ENCODE data around the gene JAK3. TPM values are rescaled to one million over a fixed set of nuclear protein-coding genes. Genes with fewer than 3 reads are reported as not detected.

Gene JAK3
- total RNA-seq, 2 experiments from 2014 or later, result 200 to 217 TPM

DNA sequence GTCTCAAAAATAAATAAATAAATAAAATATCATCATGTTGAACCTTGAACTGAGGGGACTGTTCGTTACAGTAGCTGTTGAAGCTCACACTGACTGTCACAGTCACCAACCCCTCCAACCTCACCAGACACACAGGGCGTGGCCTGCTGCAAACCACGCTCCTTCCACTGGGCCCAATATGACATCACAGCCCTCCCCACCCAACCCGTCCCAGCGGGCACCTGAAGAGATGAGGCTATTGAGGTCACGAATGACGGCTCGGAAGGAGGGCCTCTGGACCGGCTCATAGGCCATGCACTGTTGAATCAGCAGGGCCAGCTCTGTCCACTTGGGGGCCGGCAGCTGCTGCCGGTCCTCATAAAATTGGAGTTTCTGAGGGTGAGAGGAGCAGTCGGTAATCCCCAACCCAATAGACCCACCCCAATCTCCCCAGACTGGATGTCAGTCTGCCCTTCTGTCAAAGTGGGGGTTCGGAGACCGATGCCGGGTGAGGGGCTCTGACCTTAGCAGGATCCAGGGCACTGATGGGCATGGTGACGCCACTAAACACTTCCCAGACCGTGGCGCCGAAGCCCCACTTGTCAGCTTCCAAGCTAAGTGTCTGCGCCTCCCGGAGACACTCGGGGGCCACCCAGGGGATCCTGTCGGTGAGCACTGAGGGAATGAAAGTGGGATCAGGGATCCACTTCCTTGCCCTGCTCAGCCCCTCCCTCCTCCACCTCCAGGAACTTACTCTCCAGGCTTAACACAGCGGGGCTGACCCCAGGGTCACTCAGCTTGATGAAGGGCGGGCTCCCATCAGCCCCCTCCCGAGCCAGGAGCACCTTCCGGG is 13.2 kb downstream of the JAK3 start:
- POLR2A ChIA-PET, result interaction anchor here (0.9 to 2.0 kb wide), 5 partner anchors 9 to 32 kb away, joined by 3 to 6 read pairs (median 4); no protein-coding TSS in a partner anchor
- no peak overlapping the region for H3K27ac Mint-ChIP-seq

GRCh38 chr19:17832443-17833208 is 15.2 kb downstream of the JAK3 start:
- intact Hi-C loops (cut with micrococcal nuclease), result no loop called here
- ChIA-PET POLR2A (interaction anchor here (1.1 to 2.0 kb wide), 3 partner anchors 9 to 15 kb away, joined by 5 to 6 read pairs (median 5); partner anchors contain the start of gene JAK3), CTCF (interaction anchor here (1.4 kb wide), 1 partner anchor 23 kb away, joined by 5 read pairs; no protein-coding TSS in a partner anchor)
- Mint-ChIP-seq H3K9me3 (peaks cover 2% of the 10 kb centered on the region), H3K27me3 (no peaks in the 10 kb centered on the region), H3K4me1 (ENCODE audit: low read depth) (no peaks in the 10 kb centered on the region), H3K36me3 (peaks cover 70% of the 10 kb centered on the region), H3K4me3 (no peak overlapping the region), H3K27ac (no peak overlapping the region)
- no peak for DNase-seq

More for the DNA sequence above, 13.2 kb downstream of the JAK3 start:
- intact Hi-C loops (cut with micrococcal nuclease), result no loop called here
- DNase-seq, result no peak
- peaks cover 76% of the 10 kb centered on the region for H3K36me3 Mint-ChIP-seq
- peaks cover 3% of the 10 kb centered on the region for H3K4me1 Mint-ChIP-seq (ENCODE audit: low read depth)
- H3K4me3 Mint-ChIP-seq, result no peak overlapping the region
- no peaks in the 10 kb centered on the region for H3K27me3 Mint-ChIP-seq
- CTCF ChIA-PET, result no interaction called here
- peaks cover 2% of the 10 kb centered on the region for H3K9me3 Mint-ChIP-seq

- no peak overlapping the region for H3K27ac Mint-ChIP-seq
- CTCF ChIA-PET, result interaction anchor here (0.6 kb wide), 1 partner anchor 28 kb away, joined by 3 read pairs; the partner anchor contains the start of gene RPL18A
Measured at GRCh38 chr19:17831419-17831888, 16.3 kb downstream of the JAK3 start.

DNA sequence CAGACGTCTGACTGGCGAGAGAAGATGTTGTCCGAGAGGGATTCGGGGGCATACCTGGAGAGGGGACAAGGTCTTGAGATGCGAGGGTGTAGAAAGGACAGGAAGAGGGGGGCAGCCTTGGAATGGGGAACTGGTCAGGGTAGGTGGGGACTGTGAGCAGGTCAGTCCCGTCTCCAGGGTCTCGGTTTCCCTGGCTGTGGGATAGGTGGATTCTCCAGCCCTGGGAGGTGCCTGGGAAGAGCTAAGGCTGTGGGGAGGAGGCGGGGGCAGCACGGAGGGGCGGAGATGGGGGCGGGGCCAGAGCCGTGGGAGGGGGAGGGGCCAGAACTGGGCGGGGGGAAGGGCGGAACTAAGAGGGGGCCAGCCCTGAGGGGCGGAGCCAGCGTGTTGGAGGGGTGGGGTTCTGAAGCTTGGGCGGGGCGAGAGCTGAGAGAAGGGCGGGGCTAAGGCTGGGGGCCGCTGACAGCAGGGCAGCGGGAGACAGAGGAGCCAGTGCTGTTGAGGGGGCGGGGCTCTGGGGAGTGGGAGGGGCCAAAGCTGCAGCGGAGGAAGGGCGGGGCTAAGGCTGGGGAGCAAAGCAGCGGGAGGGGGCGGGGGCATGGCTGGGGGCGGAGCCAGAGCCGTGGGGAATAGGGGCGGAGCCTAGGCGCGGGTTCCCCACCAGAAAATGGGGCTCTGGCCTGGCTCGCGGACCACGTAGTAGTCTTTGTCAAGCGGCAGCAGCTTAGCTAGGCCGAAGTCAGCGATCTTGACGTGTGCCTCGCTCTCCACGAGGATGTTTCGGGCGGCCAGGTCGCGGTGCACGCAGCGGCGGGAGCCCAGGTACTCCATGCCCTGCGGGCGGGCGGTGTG is 17.0 kb downstream of the JAK3 start:
- CTCF ChIA-PET, result interaction anchor here (0.6 kb wide), 1 partner anchor 29 kb away, joined by 3 read pairs; the partner anchor contains the start of gene RPL18A
- Mint-ChIP-seq H3K4me3 (no peak overlapping the region), H3K36me3 (peaks cover 67% of the 10 kb centered on the region), H3K27ac (no peak overlapping the region), H3K27me3 (no peaks in the 10 kb centered on the region), H3K9me3 (peaks cover 2% of the 10 kb centered on the region), H3K4me1 (ENCODE audit: low read depth) (no peaks in the 10 kb centered on the region)
- POLR2A ChIA-PET, result interaction anchor here (1.0 to 1.1 kb wide), 3 partner anchors 17 to 29 kb away, joined by 3 to 4 read pairs (median 3); partner anchors contain the start of genes JAK3 and RPL18A
- DNase-seq, result peak; percentile 75
- intact Hi-C loops (cut with micrococcal nuclease), result no loop called here

More at GRCh38 chr19:17831419-17831888, 16.3 kb downstream of the JAK3 start:
- intact Hi-C loops (cut with micrococcal nuclease), result no loop called here
- Mint-ChIP-seq H3K4me3 (no peak overlapping the region), H3K36me3 (peaks cover 70% of the 10 kb centered on the region), H3K9me3 (peaks cover 2% of the 10 kb centered on the region), H3K4me1 (ENCODE audit: low read depth) (no peaks in the 10 kb centered on the region), H3K27me3 (no peaks in the 10 kb centered on the region)
- POLR2A ChIA-PET, result interaction anchor here (1.0 to 1.1 kb wide), 2 partner anchors 16 to 18 kb away, joined by 3 to 4 read pairs; partner anchors contain the start of gene JAK3
- DNase-seq, result no peak

DNA sequence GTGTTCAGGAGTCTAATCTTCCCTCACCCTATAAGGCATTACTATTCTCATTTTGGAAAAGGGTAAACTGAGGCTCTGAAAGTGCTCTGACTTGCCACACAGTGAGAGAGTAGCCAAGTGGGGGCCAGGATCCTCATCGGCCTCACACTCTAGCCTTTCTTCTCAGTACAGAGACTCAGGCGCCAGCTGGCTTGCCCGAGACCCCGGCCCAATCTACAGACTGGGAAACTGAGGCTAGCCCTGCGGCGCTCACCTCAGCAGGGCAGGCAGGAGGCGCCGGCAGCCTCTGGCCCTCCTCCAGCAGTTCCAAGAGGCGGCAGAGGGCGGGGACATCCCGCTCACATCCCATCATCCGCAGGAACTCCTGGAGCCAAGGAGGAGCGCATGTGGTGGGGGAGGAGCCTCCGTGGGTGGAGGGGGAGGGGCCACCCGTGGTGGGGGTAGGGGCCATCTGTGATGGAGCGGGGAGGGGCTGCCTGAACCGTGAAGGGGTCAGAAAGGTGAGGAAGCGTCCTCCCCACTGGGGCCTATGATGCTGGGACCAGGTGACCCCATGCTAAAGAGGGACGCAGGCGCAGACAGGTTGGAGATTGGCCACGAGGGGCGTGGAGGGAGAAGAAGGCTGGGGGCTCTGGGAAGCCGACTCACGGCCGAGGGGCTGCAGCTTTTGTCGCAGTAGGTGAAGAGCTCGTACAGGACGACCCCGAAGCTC is 17.8 kb downstream of the JAK3 start:
- CTCF ChIA-PET, result interaction anchor here (0.9 kb wide), 1 partner anchor 21 kb away, joined by 3 read pairs; no protein-coding TSS in a partner anchor
- no peak for DNase-seq
- H3K4me1 Mint-ChIP-seq (ENCODE audit: low read depth), result no peaks in the 10 kb centered on the region
- intact Hi-C loops (cut with micrococcal nuclease), result no loop called here
- H3K36me3 Mint-ChIP-seq, result peaks cover 64% of the 10 kb centered on the region
- no peak overlapping the region for H3K4me3 Mint-ChIP-seq
- POLR2A ChIA-PET, result interaction anchor here (1.0 to 1.1 kb wide), 2 partner anchors 18 to 29 kb away, joined by 3 to 4 read pairs; partner anchors contain the start of genes JAK3 and RPL18A
- no peaks in the 10 kb centered on the region for H3K27me3 Mint-ChIP-seq
- H3K27ac Mint-ChIP-seq, result no peak overlapping the region
- peaks cover 2% of the 10 kb centered on the region for H3K9me3 Mint-ChIP-seq

DNA sequence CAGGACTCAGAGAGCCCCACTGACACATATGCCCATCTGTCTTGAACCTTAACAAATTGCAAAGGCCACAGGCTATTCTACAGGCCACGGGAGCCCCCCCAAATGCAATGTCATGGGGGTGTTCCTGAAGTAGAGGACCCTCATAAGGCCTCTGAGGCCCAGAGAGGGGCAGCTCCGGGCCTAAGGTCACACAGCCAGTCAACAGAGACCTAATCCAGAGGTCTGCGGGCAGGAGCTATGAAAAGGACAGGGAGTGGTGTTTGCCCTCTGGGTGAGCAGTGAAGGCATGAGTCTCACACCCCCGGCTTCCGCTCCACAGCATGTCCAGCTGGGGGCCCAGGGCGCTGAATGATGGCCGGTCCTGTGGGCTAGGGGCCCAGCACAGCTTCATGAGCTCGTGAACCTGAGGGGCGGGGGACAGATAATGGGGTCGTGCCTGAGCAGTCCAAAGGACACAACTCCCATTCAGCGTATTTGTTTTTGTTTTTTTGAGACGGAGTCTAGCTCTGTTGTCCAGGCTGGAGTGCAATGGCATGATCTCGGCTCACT is 21.2 kb downstream of the JAK3 start:
- no peak overlapping the region for H3K4me3 Mint-ChIP-seq
- intact Hi-C loops (cut with micrococcal nuclease), result no loop called here
- peaks cover 42% of the 10 kb centered on the region for H3K36me3 Mint-ChIP-seq
- no peak for DNase-seq
- POLR2A ChIA-PET, result interaction anchor here (1.6 to 1.9 kb wide), 2 partner anchors 8 to 20 kb away, joined by 4 to 6 read pairs; no protein-coding TSS in a partner anchor
- CTCF ChIA-PET, result no interaction called here
- no peak overlapping the region for H3K27ac Mint-ChIP-seq
- no peaks in the 10 kb centered on the region for H3K27me3 Mint-ChIP-seq
- no peaks in the 10 kb centered on the region for H3K4me1 Mint-ChIP-seq (ENCODE audit: low read depth)
- no peaks in the 10 kb centered on the region for H3K9me3 Mint-ChIP-seq

GRCh38 chr19:17824339-17824738 is 23.4 kb downstream of the JAK3 start:
- POLR2A ChIA-PET, result interaction anchor here (0.8 to 1.5 kb wide), 4 partner anchors 8 to 73 kb away, joined by 3 to 5 read pairs (median 4); partner anchors contain the start of gene FCHO1
- H3K36me3 Mint-ChIP-seq, result peaks cover 24% of the 10 kb centered on the region
- H3K4me1 Mint-ChIP-seq (ENCODE audit: low read depth), result no peaks in the 10 kb centered on the region
- no peak for DNase-seq
- H3K9me3 Mint-ChIP-seq, result no peaks in the 10 kb centered on the region
- H3K27ac Mint-ChIP-seq, result no peak overlapping the region
- no peaks in the 10 kb centered on the region for H3K27me3 Mint-ChIP-seq
- CTCF ChIA-PET, result no interaction called here
- intact Hi-C loops (cut with micrococcal nuclease), result no loop called here
- H3K4me3 Mint-ChIP-seq, result no peak overlapping the region

GRCh38 chr19:17821190-17821589 is 26.6 kb downstream of the JAK3 start, which contains the start of gene INSL3:
INSL3 (minus strand) TSS chr19:17821519; CDS start chr19:17821506, 13 bp downstream.
- ChIA-PET CTCF (interaction anchor here (1.9 kb wide), 1 partner anchor 38 kb away, joined by 7 read pairs; the partner anchor contains the start of gene RPL18A), POLR2A (interaction anchor here (0.6 to 1.0 kb wide), 2 partner anchors 8 to 49 kb away, joined by 3 read pairs; no protein-coding TSS in a partner anchor)
- intact Hi-C loops (cut with micrococcal nuclease), result no loop called here
- peaks cover 8% of the 10 kb centered on the region for H3K36me3 Mint-ChIP-seq
- no peak within 1 kb of the TSS for H3K4me3 Mint-ChIP-seq
- no peaks in the 10 kb centered on the region for H3K27me3 Mint-ChIP-seq
- no peaks in the 10 kb centered on the region for H3K9me3 Mint-ChIP-seq
- H3K27ac Mint-ChIP-seq, result no peak within 1 kb of the TSS
- no peaks in the 10 kb centered on the region for H3K4me1 Mint-ChIP-seq (ENCODE audit: low read depth)
- no peak for DNase-seq

DNA sequence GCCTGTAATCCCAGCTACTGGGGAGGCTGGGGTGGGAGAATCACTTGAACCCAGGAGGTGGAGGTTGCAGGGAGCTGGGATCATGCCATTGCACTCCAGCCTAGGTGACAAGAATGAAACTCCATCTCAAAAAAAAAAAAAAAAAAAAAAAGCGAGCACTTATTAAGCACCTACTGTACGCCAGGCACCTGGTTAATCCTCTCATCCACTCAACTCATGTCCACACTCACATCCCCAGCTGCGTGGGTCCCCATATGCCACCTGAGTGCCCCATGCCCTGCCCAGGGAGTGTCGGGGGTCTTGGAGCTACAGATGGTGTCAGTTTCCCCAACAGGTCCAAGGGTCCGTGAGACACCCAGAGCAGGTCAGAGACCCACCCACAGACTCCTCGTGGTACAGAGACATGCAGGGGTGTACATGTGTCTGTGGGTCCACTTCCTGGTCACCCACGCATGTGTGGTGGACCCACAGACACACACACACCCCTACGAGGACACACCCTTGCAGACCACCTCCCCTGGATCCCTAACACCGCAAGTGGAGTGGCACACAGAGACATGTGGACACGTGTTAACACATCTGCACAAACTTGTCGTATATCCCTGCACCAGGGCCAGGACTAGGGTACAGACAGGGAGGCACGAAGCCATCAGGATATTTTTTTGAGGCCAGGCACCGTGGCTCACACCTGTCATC is 30.0 kb downstream of the JAK3 start:
- ChIA-PET POLR2A (no interaction called here), CTCF (no interaction called here)
- Mint-ChIP-seq H3K4me3 (no peak overlapping the region), H3K27ac (peak overlapping the region; percentile 33), H3K9me3 (no peaks in the 10 kb centered on the region), H3K4me1 (ENCODE audit: low read depth) (peaks cover 1% of the 10 kb centered on the region), H3K27me3 (no peaks in the 10 kb centered on the region), H3K36me3 (peaks cover 1% of the 10 kb centered on the region)
- intact Hi-C loops (cut with micrococcal nuclease), result no loop called here
- DNase-seq, result no peak

GRCh38 chr19:17812099-17812498 is 35.7 kb downstream of the JAK3 start:
- intact Hi-C loops (cut with micrococcal nuclease), result no loop called here
- H3K27ac Mint-ChIP-seq, result no peak overlapping the region
- no peaks in the 10 kb centered on the region for H3K27me3 Mint-ChIP-seq
- no peaks in the 10 kb centered on the region for H3K9me3 Mint-ChIP-seq
- DNase-seq, result no peak
- H3K4me3 Mint-ChIP-seq, result no peak overlapping the region
- peaks cover 1% of the 10 kb centered on the region for H3K36me3 Mint-ChIP-seq
- CTCF ChIA-PET, result no interaction called here
- H3K4me1 Mint-ChIP-seq (ENCODE audit: low read depth), result peaks cover 8% of the 10 kb centered on the region
- POLR2A ChIA-PET, result no interaction called here

Data from activated CD4-positive, alpha-beta memory T cell treated with anti-CD3 and anti-CD28 coated beads for 36 hours (primary cell).